Stimulated activated CD4-positive, alpha-beta T cell treated with anti-CD3 and anti-CD28 coated beads, Interleukin-15, amount 100 ng/mL, for 24 hours (primary cell): ENCODE results near the gene ZSWIM2.
"Not testable (repeated sequence)": the region's sequence is repeated elsewhere in the genome, so short reads cannot be mapped to it uniquely, and the experiment has no call there.

Experiments
- DNase-seq: peaks from one replicate; pipeline ENCODE4 v3.0.0-alpha.2; 2020

Gene ZSWIM2

DNA sequence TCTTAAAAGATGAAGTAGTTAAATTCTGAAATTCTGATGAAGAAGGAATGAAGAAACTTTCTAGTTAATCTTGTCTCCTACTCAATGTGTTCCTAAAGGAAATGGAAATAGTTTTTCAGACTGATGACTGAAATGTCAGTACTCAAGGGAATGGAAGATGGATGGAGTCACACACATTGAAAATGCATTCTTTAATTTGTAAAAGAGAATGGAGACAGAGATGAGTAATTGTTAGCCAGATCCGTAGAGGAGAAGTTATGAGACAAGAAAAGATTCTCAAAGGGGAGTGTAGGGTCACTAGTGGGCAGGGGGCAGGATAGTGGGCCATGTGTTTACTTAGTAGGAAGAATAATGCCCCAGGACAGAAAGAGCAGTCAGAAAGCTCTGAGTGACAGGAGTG is 13.3 kb downstream of the ZSWIM2 start:
- no peak for DNase-seq

DNA sequence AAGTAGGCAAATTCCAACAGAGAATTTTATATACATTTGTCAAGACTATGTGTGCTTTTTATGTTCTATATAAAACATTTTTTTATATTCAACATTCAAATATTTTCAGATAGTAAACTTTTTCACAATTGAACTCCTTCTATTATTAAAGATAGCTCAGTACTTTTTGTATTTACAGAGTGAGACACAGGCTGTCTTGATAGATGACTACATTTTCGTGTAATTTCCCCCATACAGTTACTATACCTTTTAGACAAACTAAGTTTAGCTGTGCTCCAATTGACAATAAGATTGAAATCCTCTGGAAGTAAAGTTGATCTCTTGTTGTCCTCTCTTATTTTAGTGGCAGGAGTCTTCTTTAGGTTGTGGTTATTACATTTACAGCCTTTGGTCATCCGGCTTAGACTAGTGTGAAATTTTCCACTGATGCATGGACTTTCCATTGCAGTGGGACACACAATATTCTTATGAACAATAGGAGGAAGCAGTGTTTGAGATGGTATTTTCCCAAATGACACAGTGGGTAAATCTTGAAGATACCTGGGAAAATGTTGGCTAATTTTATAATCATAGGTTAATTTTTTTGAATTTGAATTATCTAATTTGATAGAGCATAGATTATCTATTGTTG is 21.0 kb downstream of the ZSWIM2 start:
- no peak for DNase-seq

DNA sequence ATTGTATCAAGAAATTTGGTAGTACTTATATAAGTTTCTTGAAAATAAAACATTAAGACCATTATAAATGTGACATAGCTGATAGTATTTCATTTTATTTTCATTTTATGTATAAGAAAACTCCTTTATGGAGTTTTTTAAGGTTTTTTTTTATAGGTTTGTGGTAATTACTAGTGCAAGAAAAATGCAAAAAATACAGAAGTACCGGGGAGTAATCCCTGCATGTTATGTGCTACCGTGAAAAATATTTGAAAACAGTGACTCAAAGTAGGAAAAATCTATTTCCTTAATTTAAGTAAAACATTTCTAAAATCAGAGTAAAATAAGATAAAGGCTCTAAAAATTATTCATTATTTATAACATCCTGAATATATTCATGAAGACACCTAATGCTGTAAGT is 21.6 kb downstream of the ZSWIM2 start:
- no peak for DNase-seq

- no peak for DNase-seq
Measured at GRCh38 chr2:186822323-186822722, 26.6 kb downstream of the ZSWIM2 start.

DNA sequence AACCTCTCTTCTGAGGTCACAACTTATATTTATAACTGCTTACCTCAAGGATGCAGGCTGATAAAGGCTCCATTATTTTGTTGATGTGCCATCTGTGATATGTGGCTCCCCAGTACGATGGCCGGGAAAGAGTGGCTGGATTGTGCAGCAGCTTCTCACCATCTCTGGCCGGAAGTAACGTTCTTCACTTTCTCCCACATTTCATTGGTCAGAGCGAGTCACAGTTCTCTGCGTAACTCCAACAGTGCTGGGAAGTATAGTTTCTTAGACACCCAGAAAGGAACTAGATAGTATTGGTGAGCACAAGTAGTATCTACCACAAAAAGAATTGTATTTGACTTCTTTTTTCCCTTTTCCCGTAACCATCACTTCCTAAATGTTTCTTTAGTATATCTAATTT is 28.7 kb downstream of the ZSWIM2 start:
- no peak for DNase-seq

GRCh38 chr2:186811760-186812159 is 37.2 kb downstream of the ZSWIM2 start:
- not testable (repeated sequence) for DNase-seq

DNA sequence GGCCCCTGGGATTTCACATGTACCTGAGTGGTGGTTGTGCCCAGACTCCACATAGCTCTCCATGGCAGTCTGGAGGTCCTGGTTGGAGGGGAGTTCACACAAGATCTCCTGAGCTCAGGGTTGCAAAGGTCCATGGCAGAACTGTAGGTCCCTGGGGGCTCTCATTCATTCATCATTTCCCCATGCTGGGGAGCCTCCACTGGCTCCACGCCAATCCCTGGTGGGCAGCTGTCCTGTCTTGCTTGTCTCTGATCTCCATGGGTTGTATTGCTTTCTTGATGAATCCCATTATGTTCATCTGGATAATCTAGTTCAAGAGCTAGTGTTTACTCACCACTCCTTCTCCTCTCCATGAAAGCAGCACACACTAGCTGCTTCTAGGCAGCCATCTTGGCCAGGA is 42.4 kb downstream of the ZSWIM2 start:
- no peak for DNase-seq

- DNase-seq = not testable (repeated sequence)
Measured at GRCh38 chr2:186798604-186799003, 50.4 kb downstream of the ZSWIM2 start.

GRCh38 chr2:186784930-186785329 is 64.0 kb downstream of the ZSWIM2 start:
- DNase-seq = no peak

GRCh38 chr2:186783254-186783653 is 65.7 kb downstream of the ZSWIM2 start:
- DNase-seq = no peak

DNA sequence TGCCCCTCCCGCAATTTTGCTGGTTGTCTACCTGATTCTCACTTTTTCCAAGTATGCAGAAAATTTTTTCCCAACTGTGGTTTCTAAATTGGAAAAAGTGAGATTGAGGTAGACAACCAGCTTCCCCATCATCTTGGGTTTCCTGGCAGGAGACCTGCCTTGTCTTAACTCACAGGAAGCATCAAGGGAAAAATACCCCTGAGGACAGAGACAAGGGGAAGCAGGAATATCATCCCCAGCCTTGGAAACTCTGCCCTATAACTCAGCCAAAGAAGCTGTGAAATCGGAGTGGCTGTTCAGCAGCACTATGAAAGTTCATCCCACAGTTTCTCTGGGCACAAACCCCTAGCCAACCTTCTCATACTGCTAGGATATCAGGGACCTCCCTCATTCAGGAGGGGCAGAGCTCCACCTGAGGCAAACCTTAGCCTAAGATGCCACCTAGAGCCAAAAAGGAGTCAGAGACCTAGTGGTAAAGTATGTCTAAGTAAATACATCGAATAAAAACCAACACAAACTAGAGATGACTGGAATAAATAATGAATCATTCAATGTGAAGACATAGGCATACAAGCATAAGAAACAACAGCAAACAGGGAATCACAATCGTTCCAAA is 68.2 kb downstream of the ZSWIM2 start:
- no peak for DNase-seq
